ENCODE data around the gene PRMT7.

DNA sequence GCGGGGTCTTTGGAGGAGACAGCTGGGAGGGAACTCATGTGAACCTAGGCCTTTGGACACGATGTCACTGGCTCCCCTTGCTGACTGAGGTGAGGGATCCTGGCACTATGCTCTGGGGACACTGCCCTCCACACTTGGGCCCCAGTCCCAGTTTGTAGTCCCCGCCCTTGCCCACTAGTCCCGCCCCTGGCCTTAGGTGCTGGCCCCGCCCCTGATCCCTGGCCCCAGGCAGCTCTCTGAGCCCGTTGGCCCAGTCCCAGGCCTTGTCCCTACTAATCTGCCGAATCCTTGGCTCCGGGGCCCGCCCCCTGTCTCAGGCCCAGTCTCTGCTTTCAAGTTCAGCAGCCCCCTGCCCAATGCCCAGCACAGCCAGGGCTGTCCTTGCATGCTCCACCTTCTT, 76.5 kb downstream of the PRMT7 start:
- TF ChIP-seq, protein P1, sequence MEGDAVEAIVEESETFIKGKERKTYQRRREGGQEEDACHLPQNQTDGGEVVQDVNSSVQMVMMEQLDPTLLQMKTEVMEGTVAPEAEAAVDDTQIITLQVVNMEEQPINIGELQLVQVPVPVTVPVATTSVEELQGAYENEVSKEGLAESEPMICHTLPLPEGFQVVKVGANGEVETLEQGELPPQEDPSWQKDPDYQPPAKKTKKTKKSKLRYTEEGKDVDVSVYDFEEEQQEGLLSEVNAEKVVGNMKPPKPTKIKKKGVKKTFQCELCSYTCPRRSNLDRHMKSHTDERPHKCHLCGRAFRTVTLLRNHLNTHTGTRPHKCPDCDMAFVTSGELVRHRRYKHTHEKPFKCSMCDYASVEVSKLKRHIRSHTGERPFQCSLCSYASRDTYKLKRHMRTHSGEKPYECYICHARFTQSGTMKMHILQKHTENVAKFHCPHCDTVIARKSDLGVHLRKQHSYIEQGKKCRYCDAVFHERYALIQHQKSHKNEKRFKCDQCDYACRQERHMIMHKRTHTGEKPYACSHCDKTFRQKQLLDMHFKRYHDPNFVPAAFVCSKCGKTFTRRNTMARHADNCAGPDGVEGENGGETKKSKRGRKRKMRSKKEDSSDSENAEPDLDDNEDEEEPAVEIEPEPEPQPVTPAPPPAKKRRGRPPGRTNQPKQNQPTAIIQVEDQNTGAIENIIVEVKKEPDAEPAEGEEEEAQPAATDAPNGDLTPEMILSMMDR (IDR thresholded peaks at IDR 0.05), result no peak
- no peak for TF ChIP-seq SIN3A (IDR thresholded peaks at IDR 0.05; ENCODE audit: borderline replicate concordance, insufficient read depth, low read depth, low read length)
- no peak for TF ChIP-seq POLR2AphosphoS5 (IDR thresholded peaks at IDR 0.05; ENCODE audit: low read depth, low read length)

All from Panc1 (cell line).